Measurements from ENCODE around the gene XG. TPM values are rescaled to one million over a fixed set of nuclear protein-coding genes. Genes with fewer than 3 reads are reported as not detected.
A peak's percentile ranks its signal among the peaks of the same experiment; 100 is the strongest.
"Not testable (repeated sequence)": the region's sequence is repeated elsewhere in the genome, so short reads cannot be mapped to it uniquely, and the experiment has no call there.

Gene XG
- total RNA-seq, 1 donor from 2014 or later = 0.63 TPM

DNA sequence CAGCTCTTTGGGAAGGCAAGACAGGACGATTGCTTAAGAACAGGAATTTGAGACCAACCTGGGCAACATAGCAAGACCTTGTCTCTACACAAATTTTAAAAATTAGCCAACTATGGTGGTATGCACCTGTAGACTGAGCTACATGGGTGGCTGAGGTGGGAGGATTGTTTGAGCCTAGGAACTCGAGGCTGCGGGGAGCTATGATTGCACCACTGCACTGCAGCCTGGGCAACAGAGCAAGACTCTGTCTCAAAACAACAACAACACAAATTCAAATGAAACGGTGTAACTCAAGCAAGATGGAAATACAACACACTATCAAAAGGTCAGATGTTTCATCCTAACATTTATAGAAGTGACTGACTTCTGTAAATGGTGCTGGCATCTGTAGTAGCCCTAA lies 37.1 kb downstream of the XG start:
- no peak for DNase-seq (ENCODE audit: extremely low spot score, unreplicated experiment)
- Mint-ChIP-seq H3K4me3 (no peak overlapping the region), H3K27me3 (no peaks in the 10 kb centered on the region), H3K4me1 (ENCODE audit: unreplicated experiment) (no peaks in the 10 kb centered on the region), H3K27ac (no peak overlapping the region), H3K36me3 (no peaks in the 10 kb centered on the region), H3K9me3 (no peaks in the 10 kb centered on the region)
- TF ChIP-seq, protein P1, sequence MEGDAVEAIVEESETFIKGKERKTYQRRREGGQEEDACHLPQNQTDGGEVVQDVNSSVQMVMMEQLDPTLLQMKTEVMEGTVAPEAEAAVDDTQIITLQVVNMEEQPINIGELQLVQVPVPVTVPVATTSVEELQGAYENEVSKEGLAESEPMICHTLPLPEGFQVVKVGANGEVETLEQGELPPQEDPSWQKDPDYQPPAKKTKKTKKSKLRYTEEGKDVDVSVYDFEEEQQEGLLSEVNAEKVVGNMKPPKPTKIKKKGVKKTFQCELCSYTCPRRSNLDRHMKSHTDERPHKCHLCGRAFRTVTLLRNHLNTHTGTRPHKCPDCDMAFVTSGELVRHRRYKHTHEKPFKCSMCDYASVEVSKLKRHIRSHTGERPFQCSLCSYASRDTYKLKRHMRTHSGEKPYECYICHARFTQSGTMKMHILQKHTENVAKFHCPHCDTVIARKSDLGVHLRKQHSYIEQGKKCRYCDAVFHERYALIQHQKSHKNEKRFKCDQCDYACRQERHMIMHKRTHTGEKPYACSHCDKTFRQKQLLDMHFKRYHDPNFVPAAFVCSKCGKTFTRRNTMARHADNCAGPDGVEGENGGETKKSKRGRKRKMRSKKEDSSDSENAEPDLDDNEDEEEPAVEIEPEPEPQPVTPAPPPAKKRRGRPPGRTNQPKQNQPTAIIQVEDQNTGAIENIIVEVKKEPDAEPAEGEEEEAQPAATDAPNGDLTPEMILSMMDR (conservative IDR thresholded peaks at IDR 0.05) = no peak

DNA sequence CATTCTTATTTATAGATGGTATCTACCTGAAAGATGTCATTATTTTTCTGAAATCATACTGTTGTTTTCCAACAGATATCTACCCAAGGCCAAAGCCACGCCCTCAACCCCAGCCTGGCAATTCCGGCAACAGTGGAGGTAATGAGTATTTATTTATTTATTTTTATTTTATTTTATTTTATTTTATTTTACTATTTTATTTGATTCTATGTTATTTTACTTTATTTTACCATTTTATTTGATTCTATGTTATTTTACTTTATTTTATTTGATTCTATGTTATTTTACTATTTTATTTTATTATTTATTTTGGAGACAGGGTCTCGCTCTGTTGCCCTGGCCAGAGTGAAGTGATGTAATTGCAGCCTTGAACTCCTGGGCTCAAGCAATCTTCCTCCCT lies 37.7 kb downstream of the XG start:
- H3K36me3 Mint-ChIP-seq = no peaks in the 10 kb centered on the region

DNA sequence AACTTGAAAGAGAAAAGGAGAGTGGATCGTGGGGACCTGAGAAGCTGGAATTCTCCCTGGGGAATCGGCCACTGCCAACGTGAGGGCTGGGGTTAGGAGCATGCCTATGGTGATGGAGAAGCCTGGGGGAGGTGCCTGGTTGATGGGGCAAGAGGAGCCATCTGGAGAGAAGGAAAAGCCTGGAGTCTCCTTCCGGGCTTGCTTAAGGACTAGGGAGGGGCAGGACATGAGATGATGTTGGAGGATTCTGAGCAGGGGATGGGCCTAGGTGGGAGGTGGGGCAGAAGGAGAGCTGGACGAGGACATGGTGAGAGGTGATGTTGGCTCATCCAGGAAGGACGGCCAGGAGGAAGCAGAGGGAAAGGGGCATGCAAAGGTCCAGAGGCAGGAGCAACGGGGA lies 41.9 kb downstream of the XG start:
- TF ChIP-seq, protein P1 (conservative IDR thresholded peaks at IDR 0.05) = no peak
- Mint-ChIP-seq H3K4me1 (ENCODE audit: unreplicated experiment) (no peaks in the 10 kb centered on the region), H3K27me3 (no peaks in the 10 kb centered on the region), H3K27ac (no peak overlapping the region), H3K9me3 (no peaks in the 10 kb centered on the region), H3K4me3 (no peak overlapping the region), H3K36me3 (no peaks in the 10 kb centered on the region)
- no peak for DNase-seq (ENCODE audit: extremely low spot score, unreplicated experiment)

More for the DNA sequence above, 37.7 kb downstream of the XG start:
- Mint-ChIP-seq H3K4me3 (no peak overlapping the region), H3K4me1 (ENCODE audit: unreplicated experiment) (no peaks in the 10 kb centered on the region), H3K27me3 (no peaks in the 10 kb centered on the region), H3K27ac (no peak overlapping the region), H3K9me3 (no peaks in the 10 kb centered on the region)
- TF ChIP-seq, protein P1 (conservative IDR thresholded peaks at IDR 0.05) = no peak
- no peak for DNase-seq (ENCODE audit: extremely low spot score, unreplicated experiment)

DNA sequence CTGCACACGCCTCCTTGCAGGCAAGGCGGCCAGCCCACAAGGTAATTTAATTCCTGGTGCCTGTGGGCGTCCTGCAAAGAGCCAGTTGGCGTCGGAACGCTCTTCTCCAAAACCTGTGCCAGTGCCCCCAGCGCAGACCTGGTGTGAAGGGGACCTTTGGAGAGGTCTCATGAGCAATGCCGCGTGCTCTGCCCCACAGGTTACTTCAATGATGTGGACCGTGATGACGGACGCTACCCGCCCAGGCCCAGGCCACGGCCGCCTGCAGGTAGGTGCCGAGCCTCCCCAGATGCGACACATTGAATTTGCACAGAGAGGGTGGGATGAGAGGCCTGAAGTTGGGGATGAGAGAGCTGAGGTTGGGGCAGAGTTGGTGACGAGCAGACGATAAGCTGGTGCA lies 42.5 kb downstream of the XG start:
- TF ChIP-seq, protein P1 (conservative IDR thresholded peaks at IDR 0.05) = no peak
- Mint-ChIP-seq H3K4me1 (ENCODE audit: unreplicated experiment) (peaks cover 5% of the 10 kb centered on the region), H3K4me3 (no peak overlapping the region), H3K27me3 (no peaks in the 10 kb centered on the region), H3K36me3 (no peaks in the 10 kb centered on the region), H3K9me3 (no peaks in the 10 kb centered on the region), H3K27ac (no peak overlapping the region)
- DNase-seq (ENCODE audit: extremely low spot score, unreplicated experiment) = no peak

DNA sequence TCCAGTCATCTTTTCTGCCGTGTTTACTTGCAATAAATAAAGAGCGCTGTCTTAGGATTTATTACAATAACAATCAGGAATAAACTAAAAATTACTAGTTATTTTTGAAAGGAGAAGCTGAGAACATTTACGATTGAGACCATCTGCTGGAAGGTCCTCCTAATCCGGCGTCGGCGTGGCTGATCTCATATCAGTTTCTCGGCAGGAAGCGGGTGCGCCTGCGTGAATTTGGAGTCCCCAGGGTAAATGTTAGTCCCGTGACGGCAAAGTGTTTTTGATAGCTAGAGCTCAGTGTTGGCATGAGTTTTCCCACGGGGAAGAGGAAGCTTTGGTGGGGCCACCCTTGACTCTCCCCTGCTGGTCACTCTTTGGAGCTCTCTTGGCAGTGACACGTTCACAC lies 45.0 kb downstream of the XG start:
- not testable (repeated sequence) for H3K4me3 Mint-ChIP-seq; H3K27me3 Mint-ChIP-seq; H3K9me3 Mint-ChIP-seq; H3K36me3 Mint-ChIP-seq; H3K27ac Mint-ChIP-seq; DNase-seq (ENCODE audit: extremely low spot score, unreplicated experiment)
- peaks cover 13% of the 10 kb centered on the region for H3K4me1 Mint-ChIP-seq (ENCODE audit: unreplicated experiment)

DNA sequence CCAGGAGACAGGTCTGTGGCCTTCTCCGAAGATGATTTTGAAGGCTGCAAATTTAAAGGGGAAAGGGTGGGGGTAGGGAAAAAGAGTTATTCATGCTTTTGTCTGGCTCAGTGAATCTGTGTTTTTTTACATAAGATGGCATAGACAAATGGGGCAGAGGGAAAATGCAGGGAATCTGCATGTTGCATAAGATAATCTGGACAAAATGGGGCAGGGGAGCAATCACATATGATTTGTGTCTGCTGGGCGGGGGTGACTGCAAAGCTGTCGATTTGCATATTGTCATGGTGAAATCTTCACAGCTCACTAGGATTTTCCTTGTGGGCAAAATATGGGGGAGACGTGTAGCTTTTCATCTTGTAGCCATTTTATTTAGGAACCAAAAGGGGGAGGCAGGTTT lies 47.5 kb downstream of the XG start:
- H3K4me1 Mint-ChIP-seq (ENCODE audit: unreplicated experiment) = peaks cover 20% of the 10 kb centered on the region
- TF ChIP-seq, protein P1 (conservative IDR thresholded peaks at IDR 0.05) = no peak
- no peak overlapping the region for H3K4me3 Mint-ChIP-seq
- peaks cover 4% of the 10 kb centered on the region for H3K9me3 Mint-ChIP-seq
- H3K27me3 Mint-ChIP-seq = no peaks in the 10 kb centered on the region
- no peak for DNase-seq (ENCODE audit: extremely low spot score, unreplicated experiment)
- H3K36me3 Mint-ChIP-seq = no peaks in the 10 kb centered on the region
- no peak overlapping the region for H3K27ac Mint-ChIP-seq

DNA sequence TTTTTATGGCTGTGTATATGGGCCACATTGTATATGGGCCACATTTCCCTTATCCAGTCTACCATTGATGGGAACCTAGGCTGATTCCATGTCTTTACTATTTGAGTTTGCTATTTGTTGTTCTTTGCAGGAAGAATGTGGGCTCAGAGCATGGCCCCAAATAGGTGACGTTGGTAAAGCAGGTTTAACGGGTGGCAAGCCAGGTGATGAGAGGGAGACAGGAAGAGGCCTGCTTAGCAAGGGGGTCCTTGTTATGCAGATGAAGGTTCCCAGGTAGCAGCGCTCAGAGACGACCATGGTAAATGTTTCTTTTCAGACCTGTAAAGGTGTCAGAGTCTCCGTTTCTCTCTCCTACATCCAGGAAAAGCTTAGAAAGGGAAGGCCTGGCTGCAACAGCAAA lies 48.1 kb downstream of the XG start:
- H3K27me3 Mint-ChIP-seq, H3K4me3 Mint-ChIP-seq: not testable (repeated sequence)
- peak overlapping the region; percentile 38 for H3K27ac Mint-ChIP-seq

More for the DNA sequence above, 48.1 kb downstream of the XG start:
- peaks cover 20% of the 10 kb centered on the region for H3K4me1 Mint-ChIP-seq (ENCODE audit: unreplicated experiment)
- not testable (repeated sequence) for H3K9me3 Mint-ChIP-seq; H3K36me3 Mint-ChIP-seq; DNase-seq (ENCODE audit: extremely low spot score, unreplicated experiment)

Data from type B pancreatic cell (in vitro differentiated cells).